HL-60 (cell line): ENCODE data around the gene CLEC20A.

ENCODE experiments used
- DNase-seq, 2 experiments: peaks; one replicate each; pipeline ENCODE4 v3.0.0-alpha.2; 2010 to 2020; ENCODE audit warnings: low read depth in 1 of 2, low spot score in 1 of 2
- H3K27ac ChIP-seq: fragments of 250-450 bp; sonication (Bioruptor Pico); replicated peaks from 2 replicates; pipeline ENCODE4 v1.5.1; 2020; ENCODE audit warnings: mild to moderate bottlenecking, moderate library complexity
- H3K27me3 ChIP-seq: fragments of 250-450 bp; sonication (Bioruptor Pico); 2 replicates; pipeline ENCODE4 v1.5.1; 2021; ENCODE audit warnings: mild to moderate bottlenecking, moderate library complexity; ENCODE audit not compliant: insufficient read depth, poor library complexity, severe bottlenecking
- H3K4me3 ChIP-seq: replicated peaks from 2 replicates; pipeline ENCODE4 v1.5.1; 2011; ENCODE audit warnings: mild to moderate bottlenecking, control low read depth, low read length; ENCODE audit not compliant: insufficient read depth
- GABPA ChIP-seq: IDR thresholded peaks from 2 replicates; pipeline ENCODE4 v1.6.1; 2012; ENCODE audit warnings: low read depth
- POLR2AphosphoS5 ChIP-seq: IDR thresholded peaks from 2 replicates; pipeline ENCODE4 v1.6.1; 2012; ENCODE audit warnings: low read depth
- REST ChIP-seq: IDR thresholded peaks from 2 replicates; pipeline ENCODE4 v1.6.1; 2012; ENCODE audit warnings: low read depth; ENCODE audit not compliant: insufficient replicate concordance
- SPI1 ChIP-seq: IDR thresholded peaks from 2 replicates; pipeline ENCODE4 v1.6.1; 2012; ENCODE audit warnings: low read depth, mild to moderate bottlenecking, borderline replicate concordance
- TF ChIP-seq, protein P1 (sequence below): IDR thresholded peaks from one replicate; pipeline ENCODE4 v1.5.1; 2011; ENCODE audit warnings: low read length, control low read depth, inconsistent platforms; ENCODE audit not compliant: insufficient read depth

The CLEC20A gene

DNA sequence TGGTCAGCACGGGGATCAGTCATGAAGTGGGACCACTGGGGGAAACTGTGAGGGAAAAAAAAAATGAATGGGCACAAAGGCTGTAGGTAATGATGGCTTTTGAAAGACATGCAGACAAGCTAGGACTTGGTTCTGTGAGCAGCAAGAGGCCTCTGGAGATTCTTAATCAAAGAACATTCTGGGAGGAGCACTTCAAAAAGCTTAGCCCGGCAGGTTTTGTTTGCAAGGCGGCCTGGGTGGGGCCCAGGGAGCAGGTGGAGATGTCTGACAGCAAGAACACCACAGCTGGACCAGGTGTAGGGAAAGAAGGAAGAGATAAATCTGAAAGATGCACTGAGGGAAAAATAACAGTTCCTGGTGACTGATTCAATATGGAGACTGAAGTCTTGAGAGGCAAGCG lies 22.1 kb upstream of the CLEC20A start:
- no peaks in the 10 kb centered on the region for H3K27me3 ChIP-seq
- no peak overlapping the region for H3K27ac ChIP-seq
- TF ChIP-seq SPI1, result no peak
- TF ChIP-seq, protein P1, sequence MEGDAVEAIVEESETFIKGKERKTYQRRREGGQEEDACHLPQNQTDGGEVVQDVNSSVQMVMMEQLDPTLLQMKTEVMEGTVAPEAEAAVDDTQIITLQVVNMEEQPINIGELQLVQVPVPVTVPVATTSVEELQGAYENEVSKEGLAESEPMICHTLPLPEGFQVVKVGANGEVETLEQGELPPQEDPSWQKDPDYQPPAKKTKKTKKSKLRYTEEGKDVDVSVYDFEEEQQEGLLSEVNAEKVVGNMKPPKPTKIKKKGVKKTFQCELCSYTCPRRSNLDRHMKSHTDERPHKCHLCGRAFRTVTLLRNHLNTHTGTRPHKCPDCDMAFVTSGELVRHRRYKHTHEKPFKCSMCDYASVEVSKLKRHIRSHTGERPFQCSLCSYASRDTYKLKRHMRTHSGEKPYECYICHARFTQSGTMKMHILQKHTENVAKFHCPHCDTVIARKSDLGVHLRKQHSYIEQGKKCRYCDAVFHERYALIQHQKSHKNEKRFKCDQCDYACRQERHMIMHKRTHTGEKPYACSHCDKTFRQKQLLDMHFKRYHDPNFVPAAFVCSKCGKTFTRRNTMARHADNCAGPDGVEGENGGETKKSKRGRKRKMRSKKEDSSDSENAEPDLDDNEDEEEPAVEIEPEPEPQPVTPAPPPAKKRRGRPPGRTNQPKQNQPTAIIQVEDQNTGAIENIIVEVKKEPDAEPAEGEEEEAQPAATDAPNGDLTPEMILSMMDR, result no peak
- TF ChIP-seq POLR2AphosphoS5, result no peak
- TF ChIP-seq REST, result no peak
- no peak for TF ChIP-seq GABPA
- H3K4me3 ChIP-seq, result no peak overlapping the region
- no peak for DNase-seq

DNA sequence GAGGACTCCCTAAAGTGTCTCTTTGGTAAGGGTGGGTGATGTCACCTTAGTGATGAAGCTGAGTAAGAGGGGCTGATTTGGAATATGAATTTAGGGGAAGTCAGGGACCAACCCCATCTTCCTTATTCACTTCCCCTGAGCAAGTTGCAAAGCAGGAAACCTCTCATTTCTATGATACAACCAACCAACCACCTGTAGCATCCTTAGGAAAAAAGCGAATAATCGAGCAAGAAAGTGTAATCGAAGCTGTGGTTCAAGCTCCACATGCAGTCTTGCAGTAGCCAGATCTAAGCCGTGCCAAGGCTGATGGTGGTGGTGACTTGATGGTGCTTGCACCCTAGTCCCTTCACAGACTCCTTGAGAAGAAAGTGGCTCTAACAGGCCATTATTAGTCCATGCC lies 19.3 kb upstream of the CLEC20A start:
- no peak for TF ChIP-seq GABPA
- no peak for TF ChIP-seq REST
- TF ChIP-seq POLR2AphosphoS5, result no peak
- TF ChIP-seq, protein P1, result no peak
- TF ChIP-seq SPI1, result no peak
- no peak overlapping the region for H3K27ac ChIP-seq
- no peak overlapping the region for H3K4me3 ChIP-seq
- no peaks in the 10 kb centered on the region for H3K27me3 ChIP-seq
- no peak for DNase-seq

DNA sequence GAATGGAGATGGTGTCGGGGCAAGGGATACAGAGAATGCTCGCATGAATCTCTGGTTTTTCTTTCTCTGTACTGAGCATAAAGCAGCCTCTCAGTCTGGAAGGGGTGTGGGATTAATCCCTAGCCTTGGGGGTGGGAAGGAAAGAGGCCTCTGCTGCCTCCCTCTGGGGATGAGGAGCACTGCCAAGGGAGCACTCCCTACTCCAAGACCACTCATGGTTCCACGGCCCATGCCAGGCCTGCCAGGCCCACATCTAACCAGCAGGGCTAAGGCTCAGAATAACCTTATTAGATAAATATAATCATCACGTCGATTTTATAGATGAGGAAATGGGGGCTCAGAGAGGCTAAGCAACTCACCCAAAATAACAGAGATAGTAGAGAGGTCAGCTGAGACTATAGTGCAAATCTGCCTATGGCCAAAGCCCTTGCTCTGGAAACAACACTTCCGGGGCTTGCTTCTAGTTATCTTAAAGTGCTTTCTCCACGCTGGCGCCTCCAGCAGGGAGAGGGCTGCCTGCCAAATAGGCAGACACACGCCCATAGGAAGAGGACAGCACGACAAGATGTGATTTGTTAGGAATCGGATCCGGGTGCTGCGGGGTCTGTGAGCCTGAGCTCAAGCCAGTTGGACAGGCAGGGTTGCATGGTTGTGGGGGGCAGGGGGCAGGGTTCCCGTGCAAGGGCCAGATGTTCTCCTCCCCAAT lies 16.7 kb upstream of the CLEC20A start:
- Histone ChIP-seq H3K27ac (no peak overlapping the region), H3K4me3 (no peak overlapping the region), H3K27me3 (no peaks in the 10 kb centered on the region)
- no peak for DNase-seq
- TF ChIP-seq REST (no peak), GABPA (no peak), POLR2AphosphoS5 (no peak), SPI1 (no peak)
- TF ChIP-seq, protein P1, result no peak
